ENCODE measurements around the gene MAMDC4. TPM values are rescaled to one million over a fixed set of nuclear protein-coding genes. Genes with fewer than 3 reads are reported as not detected.

Gene MAMDC4
- total and polyA plus RNA-seq, 2 of the 13 experiments (the other 11 are each of a cell fraction or from before 2014, with no cell fraction given): 6.0 to 6.8 TPM

DNA sequence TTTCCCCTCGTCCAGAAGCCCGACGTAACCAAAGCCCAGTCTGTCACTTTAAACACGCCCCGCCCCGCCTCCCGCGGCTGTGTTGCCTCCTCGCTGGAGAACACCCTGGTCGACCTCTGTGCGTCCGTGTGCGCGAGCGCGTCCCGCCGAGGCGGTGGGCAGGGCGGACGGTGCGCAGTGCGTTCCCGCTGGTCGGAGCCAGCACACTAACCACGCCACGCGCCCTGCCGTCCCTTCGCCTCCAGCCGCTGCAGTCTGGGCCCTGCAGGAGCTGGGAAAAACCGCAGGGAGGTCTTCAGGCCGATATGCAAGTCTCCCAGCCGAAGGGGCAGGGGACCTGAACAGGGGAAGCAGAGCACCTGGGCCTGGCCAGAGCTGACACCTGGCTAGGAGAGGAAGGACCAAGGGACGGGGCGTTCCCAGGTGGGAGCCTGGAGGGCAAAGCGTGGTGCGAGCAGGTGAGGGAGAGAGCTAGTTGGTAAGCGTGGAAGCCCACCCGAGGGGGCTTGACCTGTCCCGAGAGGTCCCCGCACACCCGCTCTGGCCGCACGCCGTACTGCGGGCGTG lies 4.2 kb upstream of the MAMDC4 start (continued):
- TF ChIP-seq, protein P1, sequence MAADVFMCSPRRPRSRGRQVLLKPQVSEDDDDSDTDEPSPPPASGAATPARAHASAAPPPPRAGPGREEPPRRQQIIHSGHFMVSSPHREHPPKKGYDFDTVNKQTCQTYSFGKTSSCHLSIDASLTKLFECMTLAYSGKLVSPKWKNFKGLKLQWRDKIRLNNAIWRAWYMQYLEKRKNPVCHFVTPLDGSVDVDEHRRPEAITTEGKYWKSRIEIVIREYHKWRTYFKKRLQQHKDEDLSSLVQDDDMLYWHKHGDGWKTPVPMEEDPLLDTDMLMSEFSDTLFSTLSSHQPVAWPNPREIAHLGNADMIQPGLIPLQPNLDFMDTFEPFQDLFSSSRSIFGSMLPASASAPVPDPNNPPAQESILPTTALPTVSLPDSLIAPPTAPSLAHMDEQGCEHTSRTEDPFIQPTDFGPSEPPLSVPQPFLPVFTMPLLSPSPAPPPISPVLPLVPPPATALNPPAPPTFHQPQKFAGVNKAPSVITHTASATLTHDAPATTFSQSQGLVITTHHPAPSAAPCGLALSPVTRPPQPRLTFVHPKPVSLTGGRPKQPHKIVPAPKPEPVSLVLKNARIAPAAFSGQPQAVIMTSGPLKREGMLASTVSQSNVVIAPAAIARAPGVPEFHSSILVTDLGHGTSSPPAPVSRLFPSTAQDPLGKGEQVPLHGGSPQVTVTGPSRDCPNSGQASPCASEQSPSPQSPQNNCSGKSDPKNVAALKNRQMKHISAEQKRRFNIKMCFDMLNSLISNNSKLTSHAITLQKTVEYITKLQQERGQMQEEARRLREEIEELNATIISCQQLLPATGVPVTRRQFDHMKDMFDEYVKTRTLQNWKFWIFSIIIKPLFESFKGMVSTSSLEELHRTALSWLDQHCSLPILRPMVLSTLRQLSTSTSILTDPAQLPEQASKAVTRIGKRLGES (CRISPR knock-in tag; IDR thresholded peaks at IDR 0.05; ENCODE audit: borderline replicate concordance): no peak
- TF ChIP-seq CHCHD3 (CRISPR knock-in tag; IDR thresholded peaks at IDR 0.05) (0 out of 2 replicates have a peak, but pooled peaks have one; percentile 51), ZNF256 (CRISPR knock-in tag; conservative IDR thresholded peaks at IDR 0.05) (no peak; the same call in 1 of the 2 replicates), RARG (CRISPR knock-in tag; IDR thresholded peaks at IDR 0.05; ENCODE audit: low read depth) (no peak), DMAP1 (CRISPR knock-in tag; IDR thresholded peaks at IDR 0.05) (no peak), MYNN (CRISPR knock-in tag; IDR thresholded peaks at IDR 0.05; ENCODE audit: low read depth) (no peak), ZNF329 (CRISPR knock-in tag; IDR thresholded peaks at IDR 0.05; ENCODE audit: low read depth) (0 out of 2 replicates have a peak, but pooled peaks have one; percentile 27), NR1H2 (CRISPR knock-in tag; IDR thresholded peaks at IDR 0.05; ENCODE audit: borderline replicate concordance, low read depth) (peak; percentile 69; the same call in 1 of the 2 replicates), FOSL2 (CRISPR knock-in tag; IDR thresholded peaks at IDR 0.05) (no peak; the same call in 1 of the 2 replicates), ZNF234 (CRISPR knock-in tag; conservative IDR thresholded peaks at IDR 0.05) (peak; percentile 56; the same call in 1 of the 2 replicates), ZNF18 (CRISPR knock-in tag; IDR thresholded peaks at IDR 0.05; ENCODE audit: insufficient replicate concordance) (peak; percentile 65), PBX2 (CRISPR knock-in tag; IDR thresholded peaks at IDR 0.05) (no peak), ZNF768 (CRISPR knock-in tag; IDR thresholded peaks at IDR 0.05) (peak; percentile 93), CREM (IDR thresholded peaks at IDR 0.05) (no peak; the same call in 1 of the 2 replicates), CREM (CRISPR knock-in tag; IDR thresholded peaks at IDR 0.05) (no peak), ZFAT (CRISPR knock-in tag; conservative IDR thresholded peaks at IDR 0.05) (no peak), SOX6 (IDR thresholded peaks at IDR 0.05) (no peak), SOX6 (CRISPR knock-in tag; IDR thresholded peaks at IDR 0.05) (peak; percentile 11; the same call in 1 of the 2 replicates), CREB1 (IDR thresholded peaks at IDR 0.05) (no peak), CREB1 (CRISPR knock-in tag; IDR thresholded peaks at IDR 0.05) (no peak), ZBTB20 (CRISPR knock-in tag; IDR thresholded peaks at IDR 0.05; ENCODE audit: borderline replicate concordance, low read depth) (0 out of 2 replicates have a peak, but pooled peaks have one; percentile 17), SMC3 (IDR thresholded peaks at IDR 0.05; ENCODE audit: low read length) (no peak)
- TF ChIP-seq, protein P2, sequence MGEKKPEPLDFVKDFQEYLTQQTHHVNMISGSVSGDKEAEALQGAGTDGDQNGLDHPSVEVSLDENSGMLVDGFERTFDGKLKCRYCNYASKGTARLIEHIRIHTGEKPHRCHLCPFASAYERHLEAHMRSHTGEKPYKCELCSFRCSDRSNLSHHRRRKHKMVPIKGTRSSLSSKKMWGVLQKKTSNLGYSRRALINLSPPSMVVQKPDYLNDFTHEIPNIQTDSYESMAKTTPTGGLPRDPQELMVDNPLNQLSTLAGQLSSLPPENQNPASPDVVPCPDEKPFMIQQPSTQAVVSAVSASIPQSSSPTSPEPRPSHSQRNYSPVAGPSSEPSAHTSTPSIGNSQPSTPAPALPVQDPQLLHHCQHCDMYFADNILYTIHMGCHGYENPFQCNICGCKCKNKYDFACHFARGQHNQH (CRISPR knock-in tag; IDR thresholded peaks at IDR 0.05): peak; percentile 73; the same call in 1 of the 2 replicates
- TF ChIP-seq, protein P3, sequence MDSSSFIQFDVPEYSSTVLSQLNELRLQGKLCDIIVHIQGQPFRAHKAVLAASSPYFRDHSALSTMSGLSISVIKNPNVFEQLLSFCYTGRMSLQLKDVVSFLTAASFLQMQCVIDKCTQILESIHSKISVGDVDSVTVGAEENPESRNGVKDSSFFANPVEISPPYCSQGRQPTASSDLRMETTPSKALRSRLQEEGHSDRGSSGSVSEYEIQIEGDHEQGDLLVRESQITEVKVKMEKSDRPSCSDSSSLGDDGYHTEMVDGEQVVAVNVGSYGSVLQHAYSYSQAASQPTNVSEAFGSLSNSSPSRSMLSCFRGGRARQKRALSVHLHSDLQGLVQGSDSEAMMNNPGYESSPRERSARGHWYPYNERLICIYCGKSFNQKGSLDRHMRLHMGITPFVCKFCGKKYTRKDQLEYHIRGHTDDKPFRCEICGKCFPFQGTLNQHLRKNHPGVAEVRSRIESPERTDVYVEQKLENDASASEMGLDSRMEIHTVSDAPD (CRISPR knock-in tag; IDR thresholded peaks at IDR 0.05): peak; percentile 66; the same call in 1 of the 2 replicates
